Measurements from ENCODE around the gene ACBD4. TPM values are rescaled to one million over a fixed set of nuclear protein-coding genes. Genes with fewer than 3 reads are reported as not detected.

The ACBD4 gene
- total RNA-seq, 1 donor from 2014 or later, result 9.4 TPM

GRCh38 chr17:45106582-45106981, 28.9 kb upstream of the ACBD4 start:
- no peak for DNase-seq (ENCODE audit: low spot score)
- no peak overlapping the region for H3K4me3 Mint-ChIP-seq (ENCODE audit: unreplicated experiment)
- no peak overlapping the region for H3K27ac Mint-ChIP-seq (ENCODE audit: unreplicated experiment)
- no peak for TF ChIP-seq CTCF (IDR thresholded peaks at IDR 0.05; ENCODE audit: unreplicated experiment)
- H3K4me1 Mint-ChIP-seq (ENCODE audit: unreplicated experiment), result peaks cover 13% of the 10 kb centered on the region
- no peaks in the 10 kb centered on the region for H3K9me3 Mint-ChIP-seq (ENCODE audit: unreplicated experiment)
- H3K27me3 Mint-ChIP-seq (ENCODE audit: unreplicated experiment), result peaks cover 9% of the 10 kb centered on the region
- H3K36me3 Mint-ChIP-seq (ENCODE audit: low read depth, unreplicated experiment), result peaks cover 42% of the 10 kb centered on the region

GRCh38 chr17:45107293-45108010, 28.0 kb upstream of the ACBD4 start:
- Mint-ChIP-seq H3K4me3 (ENCODE audit: unreplicated experiment) (no peak overlapping the region), H3K9me3 (ENCODE audit: unreplicated experiment) (no peaks in the 10 kb centered on the region), H3K27me3 (ENCODE audit: unreplicated experiment) (peaks cover 9% of the 10 kb centered on the region), H3K4me1 (ENCODE audit: unreplicated experiment) (peaks cover 13% of the 10 kb centered on the region), H3K27ac (ENCODE audit: unreplicated experiment) (no peak overlapping the region), H3K36me3 (ENCODE audit: low read depth, unreplicated experiment) (peaks cover 34% of the 10 kb centered on the region)
- no peak for TF ChIP-seq CTCF (IDR thresholded peaks at IDR 0.05; ENCODE audit: unreplicated experiment)
- no peak for DNase-seq (ENCODE audit: low spot score)

- H3K27me3 Mint-ChIP-seq (ENCODE audit: unreplicated experiment), result peaks cover 9% of the 10 kb centered on the region
- no peaks in the 10 kb centered on the region for H3K9me3 Mint-ChIP-seq (ENCODE audit: unreplicated experiment)
- no peak overlapping the region for H3K27ac Mint-ChIP-seq (ENCODE audit: unreplicated experiment)
- H3K4me1 Mint-ChIP-seq (ENCODE audit: unreplicated experiment), result peaks cover 13% of the 10 kb centered on the region
- no peak overlapping the region for H3K4me3 Mint-ChIP-seq (ENCODE audit: unreplicated experiment)
- TF ChIP-seq CTCF (IDR thresholded peaks at IDR 0.05; ENCODE audit: unreplicated experiment), result no peak
- peaks cover 30% of the 10 kb centered on the region for H3K36me3 Mint-ChIP-seq (ENCODE audit: low read depth, unreplicated experiment)
- no peak for DNase-seq (ENCODE audit: low spot score)
Observed at GRCh38 chr17:45108051-45108450, 27.4 kb upstream of the ACBD4 start.

GRCh38 chr17:45108595-45109521, 26.6 kb upstream of the ACBD4 start:
- DNase-seq (ENCODE audit: low spot score), result no peak
- H3K4me1 Mint-ChIP-seq (ENCODE audit: unreplicated experiment), result peaks cover 13% of the 10 kb centered on the region
- no peak for TF ChIP-seq CTCF (IDR thresholded peaks at IDR 0.05; ENCODE audit: unreplicated experiment)
- H3K4me3 Mint-ChIP-seq (ENCODE audit: unreplicated experiment), result peak overlapping the region; percentile 34
- H3K27me3 Mint-ChIP-seq (ENCODE audit: unreplicated experiment), result peaks cover 7% of the 10 kb centered on the region
- no peaks in the 10 kb centered on the region for H3K9me3 Mint-ChIP-seq (ENCODE audit: unreplicated experiment)
- H3K27ac Mint-ChIP-seq (ENCODE audit: unreplicated experiment), result no peak overlapping the region
- peaks cover 24% of the 10 kb centered on the region for H3K36me3 Mint-ChIP-seq (ENCODE audit: low read depth, unreplicated experiment)

Data from endothelial cell (in vitro differentiated cells).